GM23248 (cell line): ENCODE data around the gene C4B. TPM values are rescaled to one million over a fixed set of nuclear protein-coding genes. Genes with fewer than 3 reads are reported as not detected.

Source experiments
- DNase-seq: peaks from one replicate; pipeline ENCODE4 v3.0.0-alpha.2; 2015
- H2AFZ ChIP-seq: fragments of 200-600 bp; sonication (generic); 2 replicates; pipeline ENCODE4 v1.6.1; 2016; ENCODE audit warnings: antibody characterized with exemption
- H3F3A ChIP-seq: fragments of 200-600 bp; sonication (generic); 2 replicates; pipeline ENCODE4 v1.6.1; 2016; ENCODE audit warnings: mild to moderate bottlenecking, antibody characterized with exemption, mixed run types; ENCODE audit not compliant: insufficient read depth
- H3K27ac ChIP-seq: fragments of 200-600 bp; sonication (generic); 2 replicates; pipeline ENCODE4 v1.5.1; 2016; ENCODE audit warnings: mild to moderate bottlenecking
- H3K27me3 ChIP-seq: fragments of 200-600 bp; sonication (generic); replicated peaks from 2 replicates; pipeline ENCODE4 v1.6.1; 2016; ENCODE audit warnings: mild to moderate bottlenecking; ENCODE audit not compliant: insufficient read depth
- H3K36me3 ChIP-seq: fragments of 200-600 bp; sonication (generic); 2 replicates; pipeline ENCODE4 v1.6.1; 2016; ENCODE audit warnings: low read depth, mild to moderate bottlenecking
- H3K4me1 ChIP-seq: fragments of 200-600 bp; sonication (generic); 2 replicates; pipeline ENCODE4 v1.6.1; 2016; ENCODE audit warnings: mild to moderate bottlenecking; ENCODE audit not compliant: insufficient read depth
- H3K4me2 ChIP-seq: fragments of 200-600 bp; sonication (generic); one replicate; pipeline ENCODE4 v1.6.1; 2016; ENCODE audit warnings: mild to moderate bottlenecking; ENCODE audit not compliant: unreplicated experiment
- H3K4me3 ChIP-seq: fragments of 200-600 bp; sonication (generic); 2 replicates; pipeline ENCODE4 v1.5.1; 2016; ENCODE audit warnings: mild to moderate bottlenecking
- H3K79me2 ChIP-seq: fragments of 200-600 bp; sonication (generic); 2 replicates; pipeline ENCODE4 v1.6.1; 2016; ENCODE audit warnings: mild to moderate bottlenecking; ENCODE audit not compliant: insufficient read depth
- H3K9ac ChIP-seq: fragments of 200-600 bp; sonication (generic); 2 replicates; pipeline ENCODE4 v1.6.1; 2016; ENCODE audit warnings: mild to moderate bottlenecking
- H3K9me2 ChIP-seq: fragments of 200-600 bp; sonication (generic); 2 replicates; pipeline ENCODE4 v1.6.1; 2016; ENCODE audit warnings: mixed run types, mild to moderate bottlenecking, moderate library complexity; ENCODE audit not compliant: insufficient read depth
- H3K9me3 ChIP-seq: fragments of 200-600 bp; sonication (generic); one replicate; pipeline ENCODE4 v1.6.1; 2017; ENCODE audit warnings: low read depth
- H4K20me1 ChIP-seq: fragments of 200-600 bp; sonication (generic); 2 replicates; pipeline ENCODE4 v1.6.0; 2016; ENCODE audit not compliant: insufficient read depth
- EZH2 ChIP-seq: fragments of 200-600 bp; sonication (generic); IDR thresholded peaks from 2 replicates; pipeline ENCODE4 v1.6.1; 2018; ENCODE audit warnings: antibody characterized with exemption, mild to moderate bottlenecking; ENCODE audit not compliant: insufficient read depth, poor library complexity, severe bottlenecking
- EZH2phosphoT487 ChIP-seq: fragments of 200-600 bp; sonication (generic); IDR thresholded peaks from 2 replicates; pipeline ENCODE4 v1.6.1; 2018; ENCODE audit warnings: antibody characterized with exemption, moderate library complexity, mild to moderate bottlenecking, low read depth; ENCODE audit not compliant: insufficient read depth
- WGBS, 2 experiments: methylation state at CpG; one replicate each; pipeline ENCODE4 v1.1.6; 2015 to 2017; ENCODE audit warnings: low lambda C conversion rate in 2 of 2, low coverage in 1 of 2; ENCODE audit errors: missing lambda C conversion rate in 2 of 2; 5-methylcytosine and 5-hydroxymethylcytosine counted together
- in situ Hi-C: fragments of 300-500 bp; cut with MboI; formaldehyde crosslinking; loops from 2 replicates; pipeline ENCODE4 v1.15.0; 2020
- polyA plus RNA-seq: library from polyadenylated mRNA; unstranded; fragments of >200 nt; fragmentation: Nextera tagmentation; extraction: Ambion mirVana; gene quantifications from 2 replicates; pipeline ENCODE4 v1.2.1, GENCODE V29; 2016
- total RNA-seq: library from RNA; depleted of rRNA; stranded (reverse); fragments of >200 nt; shearing (Covaris generic); gene quantifications from 2 replicates; pipeline ENCODE4 v1.2.3, GENCODE V29; 2014

The C4B gene
- total and polyA plus RNA-seq, 2 experiments from 2014 or later = 2.6 to 4.5 TPM

DNA sequence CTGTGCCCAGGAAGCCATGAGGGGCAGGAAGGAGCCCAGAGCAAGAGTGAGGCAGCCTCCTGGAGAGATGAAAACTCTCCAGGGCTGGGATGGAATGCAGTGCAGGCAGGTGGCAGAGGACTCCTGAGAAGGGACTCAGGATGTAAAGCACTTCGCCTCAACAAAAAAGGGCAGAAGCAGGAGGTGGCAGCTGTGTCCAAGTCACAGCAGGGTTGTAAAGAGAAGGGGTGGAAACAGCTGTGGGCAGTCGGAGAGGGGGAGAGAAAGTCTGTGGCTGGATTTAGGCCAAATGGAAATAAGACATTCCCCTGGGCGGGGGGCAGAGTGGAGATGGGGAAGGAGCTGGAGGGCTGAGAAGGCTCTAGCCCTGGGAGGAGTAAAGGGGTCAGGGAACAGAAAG lies 58.5 kb downstream of the C4B start:
- Histone ChIP-seq H3F3A (peaks cover 20% of the 10 kb centered on the region), H3K9me3 (no peaks in the 10 kb centered on the region), H3K4me1 (peaks cover 18% of the 10 kb centered on the region), H3K9ac (no peak overlapping the region), H3K27me3 (no peaks in the 10 kb centered on the region), H3K4me3 (no peak overlapping the region), H4K20me1 (no peaks in the 10 kb centered on the region), H2AFZ (no peak overlapping the region), H3K9me2 (no peaks in the 10 kb centered on the region), H3K4me2 (no peak overlapping the region), H3K79me2 (no peaks in the 10 kb centered on the region), H3K27ac (no peak overlapping the region), H3K36me3 (no peaks in the 10 kb centered on the region)
- WGBS, 2 experiments = 72 to 76% methylated on average over 3 of the region's 3 CpGs
- in situ Hi-C loops = no loop called here
- no peak for DNase-seq
- no peak for TF ChIP-seq EZH2
- no peak for TF ChIP-seq EZH2phosphoT487

DNA sequence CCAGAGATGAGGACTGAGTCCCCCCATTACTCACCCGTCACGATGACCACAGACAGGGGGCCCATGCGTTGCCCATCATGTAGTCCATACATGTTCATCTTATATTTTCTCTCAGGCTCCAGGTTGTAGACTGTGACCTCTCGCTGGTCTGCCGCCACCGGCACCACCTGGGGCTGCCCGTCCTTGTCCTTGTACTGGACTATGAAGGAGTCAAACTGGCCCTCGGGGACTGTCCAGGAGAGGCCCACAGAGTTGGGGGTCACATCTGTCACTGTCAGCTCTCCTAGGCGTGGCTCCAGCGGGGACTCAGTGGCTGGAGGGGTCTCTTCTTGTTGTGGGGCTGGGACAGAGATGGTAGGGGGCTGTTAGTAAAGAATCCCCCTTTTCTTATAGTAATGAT lies 59.0 kb downstream of the C4B start:
- Histone ChIP-seq H4K20me1 (no peaks in the 10 kb centered on the region), H3K36me3 (no peaks in the 10 kb centered on the region), H3K27me3 (no peaks in the 10 kb centered on the region), H3K27ac (no peak overlapping the region), H2AFZ (no peak overlapping the region), H3K4me2 (no peak overlapping the region), H3K9me2 (no peaks in the 10 kb centered on the region), H3K9ac (no peak overlapping the region), H3K79me2 (no peaks in the 10 kb centered on the region), H3K4me1 (peaks cover 18% of the 10 kb centered on the region), H3K9me3 (no peaks in the 10 kb centered on the region), H3F3A (peaks cover 20% of the 10 kb centered on the region), H3K4me3 (no peak overlapping the region)
- WGBS, 2 experiments = 94% methylated on average over 10 of the region's 10 CpGs
- no peak for DNase-seq
- in situ Hi-C loops = no loop called here
- TF ChIP-seq EZH2phosphoT487 = no peak
- no peak for TF ChIP-seq EZH2

DNA sequence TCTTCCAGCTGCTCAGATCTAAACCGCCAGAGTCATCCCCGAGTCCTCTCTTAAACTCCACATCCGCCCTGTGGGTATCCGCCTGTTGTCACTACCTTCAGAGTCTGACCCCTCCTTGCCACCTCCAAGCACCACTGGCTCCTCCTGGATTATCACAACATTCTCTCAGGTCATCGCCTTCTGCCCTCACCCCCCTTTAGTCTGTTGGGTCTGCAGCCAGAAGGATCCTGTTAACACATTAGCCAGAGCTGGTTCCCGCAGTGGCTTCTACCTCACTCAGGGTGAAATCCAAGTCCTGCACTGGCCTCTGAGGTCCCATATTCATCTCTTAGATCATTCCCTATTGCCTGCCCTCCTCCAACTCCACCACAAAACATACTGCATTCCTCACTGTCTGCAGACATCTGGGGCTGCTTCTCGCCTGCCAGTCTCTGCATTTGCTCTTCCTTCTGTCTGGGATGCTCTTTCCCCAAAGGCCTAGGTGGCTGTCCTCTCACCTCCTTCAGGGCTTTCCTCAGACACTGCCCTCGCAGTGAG lies 60.5 kb downstream of the C4B start:
- TF ChIP-seq EZH2 = no peak
- TF ChIP-seq EZH2phosphoT487 = no peak
- in situ Hi-C loops = no loop called here
- Histone ChIP-seq H3K9me3 (no peaks in the 10 kb centered on the region), H3K4me1 (peaks cover 26% of the 10 kb centered on the region), H3K9me2 (no peaks in the 10 kb centered on the region), H3K4me3 (no peak overlapping the region), H2AFZ (no peak overlapping the region), H3K27ac (peak overlapping the region; percentile 51), H3F3A (peaks cover 20% of the 10 kb centered on the region), H3K79me2 (no peaks in the 10 kb centered on the region), H3K36me3 (no peaks in the 10 kb centered on the region), H3K4me2 (no peak overlapping the region), H3K27me3 (no peaks in the 10 kb centered on the region), H3K9ac (0 out of 2 replicates have a peak overlapping the region, but pooled peaks have one; percentile 12), H4K20me1 (no peaks in the 10 kb centered on the region)
- WGBS, 2 experiments = 87 to 90% methylated on average over 8 of the region's 8 CpGs
- DNase-seq = peak; percentile 69

DNA sequence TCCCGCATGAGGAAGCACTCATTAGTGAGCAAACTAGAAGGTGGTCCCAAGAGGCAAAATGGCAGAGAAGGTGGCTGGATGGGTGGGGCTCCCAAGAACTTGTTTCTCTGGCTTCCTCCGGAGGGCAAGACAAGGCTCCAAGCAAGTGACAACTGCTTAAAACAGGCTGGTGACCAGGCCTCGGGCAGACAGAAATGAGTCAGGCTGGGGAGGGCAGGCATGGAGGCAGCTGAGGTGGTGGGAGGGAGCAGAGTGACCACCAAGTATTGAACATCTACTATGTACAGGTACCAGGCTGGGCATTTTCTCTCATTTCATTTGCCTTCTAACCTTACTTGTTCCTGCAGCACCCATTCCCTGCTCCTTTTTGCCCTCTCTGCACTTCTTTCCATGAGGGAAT lies 61.2 kb downstream of the C4B start:
- H2AFZ ChIP-seq = no peak overlapping the region
- DNase-seq = peak; percentile 71
- H3K4me2 ChIP-seq = no peak overlapping the region

More for the DNA sequence above, 61.2 kb downstream of the C4B start:
- no peaks in the 10 kb centered on the region for H3K36me3 ChIP-seq
- H3K9me3 ChIP-seq = no peaks in the 10 kb centered on the region
- H3K79me2 ChIP-seq = no peaks in the 10 kb centered on the region
- no peaks in the 10 kb centered on the region for H4K20me1 ChIP-seq
- TF ChIP-seq EZH2phosphoT487 (no peak), EZH2 (no peak)
- WGBS, 2 experiments = 42 to 56% methylated on average over 3 of the region's 3 CpGs
- H3K4me1 ChIP-seq = peaks cover 33% of the 10 kb centered on the region
- peak overlapping the region; percentile 63 for H3K27ac ChIP-seq
- H3K27me3 ChIP-seq = no peaks in the 10 kb centered on the region
- in situ Hi-C loops = no loop called here
- H3K9ac ChIP-seq = 0 out of 2 replicates have a peak overlapping the region, but pooled peaks have one; percentile 12
- H3K9me2 ChIP-seq = no peaks in the 10 kb centered on the region
- peaks cover 20% of the 10 kb centered on the region for H3F3A ChIP-seq
- no peak overlapping the region for H3K4me3 ChIP-seq
